HEK293T (cell line): Measurements from ENCODE around the gene DUS1L.

Source experiments
- ARNT ChIP-seq: fragments of 450-650 bp; IDR thresholded peaks from 2 replicates; pipeline ENCODE4 v1.6.1; 2017; ENCODE audit warnings: mild to moderate bottlenecking
- BHLHE40 ChIP-seq: fragments of 450-650 bp; IDR thresholded peaks from 2 replicates; pipeline ENCODE4 v1.6.1; 2016; ENCODE audit warnings: mild to moderate bottlenecking, moderate library complexity, borderline replicate concordance
- ELF4 ChIP-seq: fragments of 450-650 bp; IDR thresholded peaks from 2 replicates; pipeline ENCODE4 v1.6.1; 2017; ENCODE audit warnings: antibody characterized with exemption
- FOXA1 ChIP-seq: fragments of 450-650 bp; IDR thresholded peaks from 2 replicates; pipeline ENCODE4 v1.6.1; 2016; ENCODE audit warnings: mild to moderate bottlenecking
- FOXK2 ChIP-seq: fragments of 450-650 bp; IDR thresholded peaks from 2 replicates; pipeline ENCODE4 v1.6.1; 2016; ENCODE audit warnings: mild to moderate bottlenecking
- FOXM1 ChIP-seq: fragments of 450-650 bp; IDR thresholded peaks from 2 replicates; pipeline ENCODE4 v1.6.1; 2017; ENCODE audit warnings: mild to moderate bottlenecking, borderline replicate concordance
- HDGF ChIP-seq: fragments of 450-650 bp; IDR thresholded peaks from 2 replicates; pipeline ENCODE4 v1.6.1; 2017; ENCODE audit warnings: antibody characterized with exemption, borderline replicate concordance
- LEF1 ChIP-seq: fragments of 450-650 bp; IDR thresholded peaks from 2 replicates; pipeline ENCODE4 v1.6.1; 2017; ENCODE audit warnings: mild to moderate bottlenecking, borderline replicate concordance
- PKNOX1 ChIP-seq: fragments of 450-650 bp; IDR thresholded peaks from 2 replicates; pipeline ENCODE4 v1.6.1; 2016
- SP1 ChIP-seq: fragments of 450-650 bp; IDR thresholded peaks from 2 replicates; pipeline ENCODE4 v1.6.1; 2017
- SUZ12 ChIP-seq: fragments of 450-650 bp; IDR thresholded peaks from 2 replicates; pipeline ENCODE4 v1.6.1; 2016; ENCODE audit warnings: mild to moderate bottlenecking
- TARDBP ChIP-seq: fragments of 450-650 bp; IDR thresholded peaks from 2 replicates; pipeline ENCODE4 v1.6.1; 2016

- TF ChIP-seq BHLHE40 (no peak), SP1 (no peak), FOXM1 (no peak), PKNOX1 (no peak), ELF4 (no peak), LEF1 (no peak), TARDBP (no peak), FOXK2 (no peak), FOXA1 (no peak), ARNT (no peak), HDGF (peak; percentile 75; the same call in 1 of the 2 replicates), SUZ12 (no peak)
Observed at GRCh38 chr17:82019690-82020571, 45.7 kb downstream of the DUS1L start.
